ENCODE measurements around the gene DHX58.

Gene DHX58

DNA sequence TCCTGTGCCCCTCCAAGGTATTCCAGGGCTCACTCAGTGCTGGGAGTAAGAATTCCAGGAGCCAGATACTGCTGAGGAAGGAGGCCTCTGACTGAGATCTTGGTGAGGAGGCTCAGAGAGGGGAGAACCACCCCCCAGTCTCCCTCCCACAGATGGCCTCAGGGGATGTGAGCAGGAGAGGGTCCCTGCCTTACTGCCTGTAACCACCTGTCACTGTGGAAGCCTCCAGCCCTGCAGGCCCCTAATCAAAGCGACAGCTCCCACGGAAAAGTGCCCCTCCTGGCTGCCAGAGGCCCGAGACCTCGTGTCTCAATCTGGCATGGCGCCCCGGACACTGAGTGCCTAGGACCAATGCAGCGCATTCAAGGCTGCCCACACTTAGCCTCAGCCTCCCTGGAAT, 54.5 kb downstream of the DHX58 start:
- no peak overlapping the region for H4K12ac ChIP-seq (ENCODE audit: low read depth, low read length)
- no peak overlapping the region for H3K14ac ChIP-seq (ENCODE audit: low read length)
- no peak overlapping the region for H2BK5ac ChIP-seq (ENCODE audit: low read depth, low read length, poor library complexity)

DNA sequence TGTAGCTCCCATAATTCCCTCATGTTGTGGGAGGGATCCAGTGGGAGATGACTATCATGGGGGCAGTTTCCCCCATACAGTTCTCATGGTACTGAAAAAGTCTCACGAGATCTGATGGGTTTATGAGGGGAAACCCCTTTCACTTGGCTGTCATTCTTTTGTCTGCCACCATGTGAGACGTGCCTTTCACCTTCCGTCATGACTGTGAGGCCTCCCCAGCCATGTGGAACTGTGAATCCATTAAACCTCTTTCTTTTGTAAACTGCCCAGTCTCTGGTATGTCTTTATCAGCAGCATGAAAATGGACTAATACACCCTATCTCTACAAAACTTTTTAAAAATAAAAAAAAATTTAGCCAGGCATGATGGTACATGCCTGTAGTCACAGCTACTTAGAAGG, 55.9 kb downstream of the DHX58 start:
- Histone ChIP-seq H3K79me2 (ENCODE audit: control insufficient read depth, insufficient read depth, low read length, poor library complexity) (no peaks in the 10 kb centered on the region), H3K18ac (ENCODE audit: low read length) (no peak overlapping the region), H4K8ac (ENCODE audit: low read depth, low read length) (no peak overlapping the region), H3K4ac (ENCODE audit: low read depth, low read length) (no peak overlapping the region), H3K23ac (ENCODE audit: low read length) (no peak overlapping the region), H2BK12ac (ENCODE audit: low read length) (no peak overlapping the region), H3K9ac (ENCODE audit: low read length) (no peak overlapping the region), H2AFZ (ENCODE audit: insufficient read depth, low read length, poor library complexity) (no peak overlapping the region), H2BK5ac (ENCODE audit: low read depth, low read length, poor library complexity) (no peak overlapping the region), H4K12ac (ENCODE audit: low read depth, low read length) (no peak overlapping the region), H3K36me3 (ENCODE audit: control insufficient read depth in 1 of 2, insufficient read depth in 2 of 2, low read length in 2 of 2) (no peaks in the 10 kb centered on the region), H3K14ac (ENCODE audit: low read length) (no peak overlapping the region), H3K4me2 (ENCODE audit: low read length) (no peak overlapping the region), H3K4me3 (ENCODE audit: low read depth, low read length) (no peak overlapping the region), H3K9me3 (ENCODE audit: insufficient read depth, low read depth, low read length) (peaks cover 5% of the 10 kb centered on the region), H2AK5ac (ENCODE audit: low read length) (no peak overlapping the region), H3K79me1 (ENCODE audit: low read length) (no peaks in the 10 kb centered on the region), H2BK120ac (ENCODE audit: insufficient read depth, low read length, poor library complexity) (no peak overlapping the region), H4K91ac (ENCODE audit: low read depth, low read length) (no peak overlapping the region), H3K27me3 (ENCODE audit: insufficient read depth, low read length) (no peaks in the 10 kb centered on the region), H3K27ac (ENCODE audit: low read depth, low read length) (no peak overlapping the region), H3K4me1 (ENCODE audit: control insufficient read depth in 1 of 2, insufficient read depth in 2 of 2, low read length in 2 of 2) (no peaks in the 10 kb centered on the region)
- no CpG with 5 or more reads among the region's 3 CpGs for WGBS (ENCODE audit: extremely low coverage, insufficient coverage, insufficient read length)
- DNase-seq, result no peak

More for the DNA sequence above, 54.5 kb downstream of the DHX58 start:
- H3K23ac ChIP-seq (ENCODE audit: low read length), result no peak overlapping the region
- no peaks in the 10 kb centered on the region for H3K79me2 ChIP-seq (ENCODE audit: control insufficient read depth, insufficient read depth, low read length, poor library complexity)
- H2BK12ac ChIP-seq (ENCODE audit: low read length), result no peak overlapping the region
- no peak overlapping the region for H3K18ac ChIP-seq (ENCODE audit: low read length)
- no peak overlapping the region for H3K4me2 ChIP-seq (ENCODE audit: low read length)
- no CpG with 5 or more reads among the region's 7 CpGs for WGBS (ENCODE audit: extremely low coverage, insufficient coverage, insufficient read length)
- no peak overlapping the region for H2AFZ ChIP-seq (ENCODE audit: insufficient read depth, low read length, poor library complexity)
- no peak overlapping the region for H3K4me3 ChIP-seq (ENCODE audit: low read depth, low read length)
- no peak overlapping the region for H2AK5ac ChIP-seq (ENCODE audit: low read length)
- H3K36me3 ChIP-seq (ENCODE audit: control insufficient read depth in 1 of 2, insufficient read depth in 2 of 2, low read length in 2 of 2), result no peaks in the 10 kb centered on the region
- no peaks in the 10 kb centered on the region for H3K27me3 ChIP-seq (ENCODE audit: insufficient read depth, low read length)
- H2BK120ac ChIP-seq (ENCODE audit: insufficient read depth, low read length, poor library complexity), result no peak overlapping the region
- no peak for DNase-seq
- no peak overlapping the region for H3K4ac ChIP-seq (ENCODE audit: low read depth, low read length)
- no peak overlapping the region for H3K27ac ChIP-seq (ENCODE audit: low read depth, low read length)
- H3K4me1 ChIP-seq (ENCODE audit: control insufficient read depth in 1 of 2, insufficient read depth in 2 of 2, low read length in 2 of 2), result no peaks in the 10 kb centered on the region
- no peak overlapping the region for H4K8ac ChIP-seq (ENCODE audit: low read depth, low read length)
- H3K9ac ChIP-seq (ENCODE audit: low read length), result no peak overlapping the region
- no peak overlapping the region for H4K91ac ChIP-seq (ENCODE audit: low read depth, low read length)
- H3K79me1 ChIP-seq (ENCODE audit: low read length), result no peaks in the 10 kb centered on the region
- peaks cover 5% of the 10 kb centered on the region for H3K9me3 ChIP-seq (ENCODE audit: insufficient read depth, low read depth, low read length)

DNA sequence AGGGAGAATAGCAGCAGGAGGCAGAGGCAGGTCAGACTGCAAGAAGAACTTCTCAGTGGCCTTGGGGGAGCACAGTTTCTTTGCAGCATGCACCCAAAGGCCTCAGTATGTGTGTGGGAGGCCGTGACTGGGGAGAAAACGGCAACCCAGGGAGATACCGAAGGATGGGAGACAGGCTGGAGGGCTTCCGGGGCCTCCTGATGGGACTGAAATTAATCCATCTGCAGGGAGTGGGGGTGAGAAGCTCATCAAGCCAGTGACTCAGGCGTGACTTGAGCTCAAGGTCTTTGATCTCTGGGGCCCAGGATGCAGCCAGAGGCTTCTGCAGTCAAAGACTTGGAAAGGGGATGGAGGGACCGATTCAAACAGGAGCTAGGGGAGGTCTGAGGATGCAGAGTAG, 57.0 kb downstream of the DHX58 start:
- Histone ChIP-seq H3K36me3 (ENCODE audit: control insufficient read depth in 1 of 2, insufficient read depth in 2 of 2, low read length in 2 of 2) (no peaks in the 10 kb centered on the region), H3K9me3 (ENCODE audit: insufficient read depth, low read depth, low read length) (peaks cover 5% of the 10 kb centered on the region), H3K79me1 (ENCODE audit: low read length) (no peaks in the 10 kb centered on the region), H3K14ac (ENCODE audit: low read length) (no peak overlapping the region), H3K4me3 (ENCODE audit: low read depth, low read length) (no peak overlapping the region), H2BK120ac (ENCODE audit: insufficient read depth, low read length, poor library complexity) (no peak overlapping the region), H3K4me2 (ENCODE audit: low read length) (no peak overlapping the region), H3K27me3 (ENCODE audit: insufficient read depth, low read length) (no peaks in the 10 kb centered on the region), H3K23ac (ENCODE audit: low read length) (no peak overlapping the region), H2BK5ac (ENCODE audit: low read depth, low read length, poor library complexity) (no peak overlapping the region), H2AFZ (ENCODE audit: insufficient read depth, low read length, poor library complexity) (no peak overlapping the region), H3K79me2 (ENCODE audit: control insufficient read depth, insufficient read depth, low read length, poor library complexity) (no peaks in the 10 kb centered on the region), H4K91ac (ENCODE audit: low read depth, low read length) (no peak overlapping the region), H3K18ac (ENCODE audit: low read length) (no peak overlapping the region), H3K4me1 (ENCODE audit: control insufficient read depth in 1 of 2, insufficient read depth in 2 of 2, low read length in 2 of 2) (no peaks in the 10 kb centered on the region), H4K8ac (ENCODE audit: low read depth, low read length) (no peak overlapping the region), H2BK12ac (ENCODE audit: low read length) (no peak overlapping the region), H4K12ac (ENCODE audit: low read depth, low read length) (no peak overlapping the region), H3K27ac (ENCODE audit: low read depth, low read length) (no peak overlapping the region), H3K9ac (ENCODE audit: low read length) (no peak overlapping the region), H2AK5ac (ENCODE audit: low read length) (no peak overlapping the region), H3K4ac (ENCODE audit: low read depth, low read length) (no peak overlapping the region)
- DNase-seq, result no peak
- WGBS (ENCODE audit: extremely low coverage, insufficient coverage, insufficient read length), result no CpG with 5 or more reads among the region's 6 CpGs

DNA sequence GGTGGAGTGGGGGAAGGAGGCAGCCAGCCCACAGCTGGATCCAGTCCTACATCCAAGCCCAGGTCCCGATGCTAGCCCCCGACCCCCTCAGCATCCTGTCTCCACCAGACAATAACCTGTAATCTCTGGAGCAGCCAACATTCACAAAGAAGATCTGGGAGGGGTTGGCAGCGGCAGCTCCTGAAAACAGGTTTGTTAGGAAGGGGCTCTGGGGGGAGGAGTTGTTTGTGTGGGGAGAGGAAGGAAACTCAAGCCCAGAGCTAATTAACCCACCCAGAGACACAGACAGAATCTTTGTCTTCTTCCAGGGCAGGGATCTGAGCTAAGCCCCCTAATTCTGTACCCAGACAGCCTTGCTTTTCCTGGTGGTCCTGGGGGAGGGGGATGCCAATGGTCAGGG, 57.5 kb downstream of the DHX58 start:
- no peak overlapping the region for H2BK120ac ChIP-seq (ENCODE audit: insufficient read depth, low read length, poor library complexity)
- no peak overlapping the region for H4K8ac ChIP-seq (ENCODE audit: low read depth, low read length)
- peaks cover under 1 to 2% of the 10 kb centered on the region in 2 experiments for H3K4me1 ChIP-seq (ENCODE audit: control insufficient read depth in 1 of 2, insufficient read depth in 2 of 2, low read length in 2 of 2)
- no peak overlapping the region for H2BK12ac ChIP-seq (ENCODE audit: low read length)
- no CpG with 5 or more reads among the region's 3 CpGs for WGBS (ENCODE audit: extremely low coverage, insufficient coverage, insufficient read length)
- no peak for DNase-seq
- H3K4me3 ChIP-seq (ENCODE audit: low read depth, low read length), result no peak overlapping the region
- H3K14ac ChIP-seq (ENCODE audit: low read length), result no peak overlapping the region
- H2AK5ac ChIP-seq (ENCODE audit: low read length), result no peak overlapping the region
- H3K27me3 ChIP-seq (ENCODE audit: insufficient read depth, low read length), result no peaks in the 10 kb centered on the region
- H3K79me2 ChIP-seq (ENCODE audit: control insufficient read depth, insufficient read depth, low read length, poor library complexity), result peaks cover 1% of the 10 kb centered on the region
- no peak overlapping the region for H2AFZ ChIP-seq (ENCODE audit: insufficient read depth, low read length, poor library complexity)
- H3K4ac ChIP-seq (ENCODE audit: low read depth, low read length), result no peak overlapping the region
- H3K79me1 ChIP-seq (ENCODE audit: low read length), result no peaks in the 10 kb centered on the region
- H3K4me2 ChIP-seq (ENCODE audit: low read length), result no peak overlapping the region
- no peaks in the 10 kb centered on the region for H3K36me3 ChIP-seq (ENCODE audit: control insufficient read depth in 1 of 2, insufficient read depth in 2 of 2, low read length in 2 of 2)
- H3K27ac ChIP-seq (ENCODE audit: low read depth, low read length), result no peak overlapping the region
- no peak overlapping the region for H2BK5ac ChIP-seq (ENCODE audit: low read depth, low read length, poor library complexity)
- no peak overlapping the region for H3K9ac ChIP-seq (ENCODE audit: low read length)
- no peak overlapping the region for H4K91ac ChIP-seq (ENCODE audit: low read depth, low read length)
- H3K23ac ChIP-seq (ENCODE audit: low read length), result no peak overlapping the region
- no peak overlapping the region for H4K12ac ChIP-seq (ENCODE audit: low read depth, low read length)
- H3K9me3 ChIP-seq (ENCODE audit: insufficient read depth, low read depth, low read length), result peaks cover 4% of the 10 kb centered on the region
- no peak overlapping the region for H3K18ac ChIP-seq (ENCODE audit: low read length)

All from trophoblast cell (in vitro differentiated cells and primary cell).